GM23338 (cell line): ENCODE data around the gene GNB1. TPM values are rescaled to one million over a fixed set of nuclear protein-coding genes. Genes with fewer than 3 reads are reported as not detected.

Experiments used
- ATAC-seq: fragments of 200-7000 bp; cut with Tn5 transposase; 3 replicates; pipeline ENCODE4 v1.9.1; 2020
- DNase-seq: peaks from one replicate; pipeline ENCODE4 v3.0.0-alpha.2; 2015; ENCODE audit warnings: low spot score
- H2AFZ ChIP-seq: fragments of 200-600 bp; sonication (generic); 2 replicates; pipeline ENCODE4 v1.8.0; 2016; ENCODE audit warnings: antibody characterized with exemption, mild to moderate bottlenecking, moderate library complexity
- H3F3A ChIP-seq: fragments of 200-600 bp; sonication (generic); replicated peaks from 2 replicates; pipeline ENCODE4 v1.8.0; 2017; ENCODE audit warnings: antibody characterized with exemption, mixed run types, low read depth
- H3K27ac ChIP-seq: fragments of 200-600 bp; sonication (generic); 2 replicates; pipeline ENCODE4 v1.6.1; 2016; ENCODE audit warnings: low read depth
- H3K27me3 ChIP-seq: fragments of 200-600 bp; sonication (generic); 2 replicates; pipeline ENCODE4 v1.8.0; 2016; ENCODE audit warnings: mild to moderate bottlenecking, mixed run types, moderate library complexity; ENCODE audit not compliant: insufficient read depth
- H3K36me3 ChIP-seq: fragments of 200-600 bp; sonication (generic); 2 replicates; pipeline ENCODE4 v1.8.0; 2016; ENCODE audit warnings: mild to moderate bottlenecking; ENCODE audit not compliant: insufficient read depth
- H3K4me1 ChIP-seq: fragments of 200-600 bp; sonication (generic); 2 replicates; pipeline ENCODE4 v1.8.0; 2016; ENCODE audit warnings: mild to moderate bottlenecking, moderate library complexity; ENCODE audit not compliant: insufficient read depth
- H3K4me2 ChIP-seq: fragments of 200-600 bp; sonication (generic); 2 replicates; pipeline ENCODE4 v1.7.1; 2017; ENCODE audit warnings: mixed run types
- H3K4me3 ChIP-seq: fragments of 200-600 bp; sonication (generic); 2 replicates; pipeline ENCODE4 v1.6.1; 2016; ENCODE audit warnings: mixed run types
- H3K79me2 ChIP-seq: fragments of 200-600 bp; sonication (generic); replicated peaks from 2 replicates; pipeline ENCODE4 v1.8.0; 2017; ENCODE audit warnings: mild to moderate bottlenecking; ENCODE audit not compliant: insufficient read depth
- H3K9me2 ChIP-seq: fragments of 200-600 bp; sonication (generic); 2 replicates; pipeline ENCODE4 v1.8.0; 2017; ENCODE audit not compliant: insufficient read depth
- H4K20me1 ChIP-seq: fragments of 200-600 bp; sonication (generic); replicated peaks from 2 replicates; pipeline ENCODE4 v1.8.0; 2017; ENCODE audit warnings: mild to moderate bottlenecking; ENCODE audit not compliant: insufficient read depth
- H3K27ac Mint-ChIP-seq: 2 replicates; pipeline ENCODE4 v1.8.0; 2020; ENCODE audit warnings: inconsistent platforms, mild to moderate bottlenecking, moderate library complexity, mixed read lengths
- H3K27me3 Mint-ChIP-seq: 3 replicates; pipeline ENCODE4 v1.8.0; 2022; ENCODE audit warnings: low read depth, mild to moderate bottlenecking, moderate library complexity, mixed read lengths, inconsistent platforms; ENCODE audit not compliant: insufficient read depth, poor library complexity
- H3K36me3 Mint-ChIP-seq: 3 replicates; pipeline ENCODE4 v1.8.0; 2021; ENCODE audit warnings: low read depth, mild to moderate bottlenecking, inconsistent platforms, moderate library complexity, mixed read lengths
- H3K4me1 Mint-ChIP-seq: 3 replicates; pipeline ENCODE4 v1.8.0; 2020; ENCODE audit warnings: mild to moderate bottlenecking, inconsistent platforms, mixed read lengths
- H3K4me3 Mint-ChIP-seq: 3 replicates; pipeline ENCODE4 v1.8.0; 2021; ENCODE audit warnings: moderate library complexity, mild to moderate bottlenecking, inconsistent platforms, mixed read lengths
- H3K9me3 Mint-ChIP-seq: 3 replicates; pipeline ENCODE4 v1.8.0; 2020; ENCODE audit warnings: moderate library complexity, mild to moderate bottlenecking, inconsistent platforms, mixed read lengths
- CREB1 ChIP-seq: fragments of 250-450 bp; sonication (Bioruptor Pico); IDR thresholded peaks from 2 replicates; pipeline ENCODE4 v1.5.0; 2020; ENCODE audit warnings: low read depth, mild to moderate bottlenecking, moderate library complexity
- EZH2 ChIP-seq: fragments of 200-600 bp; sonication (generic); IDR thresholded peaks from one replicate; pipeline ENCODE4 v1.8.0; 2017; ENCODE audit warnings: antibody characterized with exemption, mild to moderate bottlenecking, low read depth; ENCODE audit not compliant: unreplicated experiment
- JUNB ChIP-seq: IDR thresholded peaks from one replicate; pipeline ENCODE4 v1.6.1; 2016; ENCODE audit warnings: antibody characterized with exemption; ENCODE audit not compliant: unreplicated experiment
- NANOG ChIP-seq: IDR thresholded peaks from 2 replicates; pipeline ENCODE4 v1.6.1; 2016; ENCODE audit warnings: antibody characterized with exemption, borderline replicate concordance
- POLR2AphosphoS5 ChIP-seq: IDR thresholded peaks from 2 replicates; pipeline ENCODE4 v1.6.1; 2016; ENCODE audit warnings: antibody characterized with exemption, low read depth
- ZNF114 ChIP-seq: fragments of 250-450 bp; sonication (Bioruptor Pico); IDR thresholded peaks from 2 replicates; pipeline ENCODE4 v1.5.0; 2020; ENCODE audit warnings: mild to moderate bottlenecking, moderate library complexity
- ZNF331 ChIP-seq: fragments of 250-450 bp; sonication (Bioruptor Pico); IDR thresholded peaks from 2 replicates; pipeline ENCODE4 v1.5.0; 2020; ENCODE audit warnings: low read depth, mild to moderate bottlenecking, moderate library complexity
- polyA plus RNA-seq: library from polyadenylated mRNA; unstranded; fragments of >200 nt; fragmentation: Nextera tagmentation; extraction: Ambion mirVana; gene quantifications from 2 replicates; pipeline ENCODE4 v1.2.1, GENCODE V29; 2016
- total RNA-seq: library from RNA; depleted of rRNA; stranded (reverse); fragments of >200 nt; shearing (Covaris generic); gene quantifications from 2 replicates; pipeline ENCODE4 v1.2.3, GENCODE V29; 2014
- TF ChIP-seq, protein P1 (sequence below): fragments of 250-450 bp; sonication (Bioruptor Pico); IDR thresholded peaks from 2 replicates; pipeline ENCODE4 v1.5.0; 2020; ENCODE audit warnings: mild to moderate bottlenecking, moderate library complexity
- TF ChIP-seq, protein P2 (sequence below): IDR thresholded peaks from 2 replicates; pipeline ENCODE4 v1.6.1; 2016; ENCODE audit warnings: antibody characterized with exemption

Gene GNB1
- total and polyA plus RNA-seq, 2 experiments from 2014 or later: 65.4 to 138 TPM

DNA sequence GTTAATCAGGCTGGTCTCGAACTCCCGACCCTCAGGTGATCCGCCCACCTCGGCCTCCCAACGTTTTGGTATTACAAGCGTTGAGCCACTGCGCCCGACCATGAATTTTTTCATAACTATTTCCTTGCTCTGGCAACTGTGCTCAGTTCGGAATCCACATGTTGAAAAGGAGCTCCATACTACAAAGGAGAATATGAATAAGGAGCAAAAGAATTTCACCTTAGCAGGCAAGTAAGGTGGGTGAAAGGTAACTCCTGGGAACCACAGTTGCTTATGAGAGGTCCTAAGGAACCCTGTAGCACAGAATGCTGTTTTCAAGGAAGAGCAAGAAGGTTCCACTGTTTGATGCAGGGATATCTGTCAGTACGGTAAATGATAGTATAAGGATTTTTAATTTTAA lies 82.7 kb downstream of the GNB1 start:
- peaks cover 33% of the 10 kb centered on the region for H3K36me3 ChIP-seq
- Mint-ChIP-seq H3K27ac (no peak overlapping the region), H3K4me1 (no peaks in the 10 kb centered on the region), H3K27me3 (peaks cover 6% of the 10 kb centered on the region), H3K36me3 (peaks cover 56% of the 10 kb centered on the region), H3K9me3 (no peaks in the 10 kb centered on the region), H3K4me3 (no peak overlapping the region)
- H3K27ac ChIP-seq: peak overlapping the region; percentile 78; the same call in 1 of the 2 replicates
- peaks cover 27% of the 10 kb centered on the region for H3K79me2 ChIP-seq
- peaks cover 12% of the 10 kb centered on the region for H4K20me1 ChIP-seq
- DNase-seq (no peak), ATAC-seq (no peak)
- H3K4me3 ChIP-seq: no peak overlapping the region
- H3K9me2 ChIP-seq: no peaks in the 10 kb centered on the region
- no peaks in the 10 kb centered on the region for H3K4me1 ChIP-seq
- H3F3A ChIP-seq: peaks cover 25% of the 10 kb centered on the region
- no peak overlapping the region for H2AFZ ChIP-seq
- no peaks in the 10 kb centered on the region for H3K27me3 ChIP-seq
- H3K4me2 ChIP-seq: no peak overlapping the region
- TF ChIP-seq NANOG (no peak), POLR2AphosphoS5 (no peak), ZNF331 (CRISPR knock-in tag) (no peak), JUNB (no peak), EZH2 (no peak), CREB1 (no peak), ZNF114 (CRISPR knock-in tag) (no peak)
- TF ChIP-seq, protein P1, sequence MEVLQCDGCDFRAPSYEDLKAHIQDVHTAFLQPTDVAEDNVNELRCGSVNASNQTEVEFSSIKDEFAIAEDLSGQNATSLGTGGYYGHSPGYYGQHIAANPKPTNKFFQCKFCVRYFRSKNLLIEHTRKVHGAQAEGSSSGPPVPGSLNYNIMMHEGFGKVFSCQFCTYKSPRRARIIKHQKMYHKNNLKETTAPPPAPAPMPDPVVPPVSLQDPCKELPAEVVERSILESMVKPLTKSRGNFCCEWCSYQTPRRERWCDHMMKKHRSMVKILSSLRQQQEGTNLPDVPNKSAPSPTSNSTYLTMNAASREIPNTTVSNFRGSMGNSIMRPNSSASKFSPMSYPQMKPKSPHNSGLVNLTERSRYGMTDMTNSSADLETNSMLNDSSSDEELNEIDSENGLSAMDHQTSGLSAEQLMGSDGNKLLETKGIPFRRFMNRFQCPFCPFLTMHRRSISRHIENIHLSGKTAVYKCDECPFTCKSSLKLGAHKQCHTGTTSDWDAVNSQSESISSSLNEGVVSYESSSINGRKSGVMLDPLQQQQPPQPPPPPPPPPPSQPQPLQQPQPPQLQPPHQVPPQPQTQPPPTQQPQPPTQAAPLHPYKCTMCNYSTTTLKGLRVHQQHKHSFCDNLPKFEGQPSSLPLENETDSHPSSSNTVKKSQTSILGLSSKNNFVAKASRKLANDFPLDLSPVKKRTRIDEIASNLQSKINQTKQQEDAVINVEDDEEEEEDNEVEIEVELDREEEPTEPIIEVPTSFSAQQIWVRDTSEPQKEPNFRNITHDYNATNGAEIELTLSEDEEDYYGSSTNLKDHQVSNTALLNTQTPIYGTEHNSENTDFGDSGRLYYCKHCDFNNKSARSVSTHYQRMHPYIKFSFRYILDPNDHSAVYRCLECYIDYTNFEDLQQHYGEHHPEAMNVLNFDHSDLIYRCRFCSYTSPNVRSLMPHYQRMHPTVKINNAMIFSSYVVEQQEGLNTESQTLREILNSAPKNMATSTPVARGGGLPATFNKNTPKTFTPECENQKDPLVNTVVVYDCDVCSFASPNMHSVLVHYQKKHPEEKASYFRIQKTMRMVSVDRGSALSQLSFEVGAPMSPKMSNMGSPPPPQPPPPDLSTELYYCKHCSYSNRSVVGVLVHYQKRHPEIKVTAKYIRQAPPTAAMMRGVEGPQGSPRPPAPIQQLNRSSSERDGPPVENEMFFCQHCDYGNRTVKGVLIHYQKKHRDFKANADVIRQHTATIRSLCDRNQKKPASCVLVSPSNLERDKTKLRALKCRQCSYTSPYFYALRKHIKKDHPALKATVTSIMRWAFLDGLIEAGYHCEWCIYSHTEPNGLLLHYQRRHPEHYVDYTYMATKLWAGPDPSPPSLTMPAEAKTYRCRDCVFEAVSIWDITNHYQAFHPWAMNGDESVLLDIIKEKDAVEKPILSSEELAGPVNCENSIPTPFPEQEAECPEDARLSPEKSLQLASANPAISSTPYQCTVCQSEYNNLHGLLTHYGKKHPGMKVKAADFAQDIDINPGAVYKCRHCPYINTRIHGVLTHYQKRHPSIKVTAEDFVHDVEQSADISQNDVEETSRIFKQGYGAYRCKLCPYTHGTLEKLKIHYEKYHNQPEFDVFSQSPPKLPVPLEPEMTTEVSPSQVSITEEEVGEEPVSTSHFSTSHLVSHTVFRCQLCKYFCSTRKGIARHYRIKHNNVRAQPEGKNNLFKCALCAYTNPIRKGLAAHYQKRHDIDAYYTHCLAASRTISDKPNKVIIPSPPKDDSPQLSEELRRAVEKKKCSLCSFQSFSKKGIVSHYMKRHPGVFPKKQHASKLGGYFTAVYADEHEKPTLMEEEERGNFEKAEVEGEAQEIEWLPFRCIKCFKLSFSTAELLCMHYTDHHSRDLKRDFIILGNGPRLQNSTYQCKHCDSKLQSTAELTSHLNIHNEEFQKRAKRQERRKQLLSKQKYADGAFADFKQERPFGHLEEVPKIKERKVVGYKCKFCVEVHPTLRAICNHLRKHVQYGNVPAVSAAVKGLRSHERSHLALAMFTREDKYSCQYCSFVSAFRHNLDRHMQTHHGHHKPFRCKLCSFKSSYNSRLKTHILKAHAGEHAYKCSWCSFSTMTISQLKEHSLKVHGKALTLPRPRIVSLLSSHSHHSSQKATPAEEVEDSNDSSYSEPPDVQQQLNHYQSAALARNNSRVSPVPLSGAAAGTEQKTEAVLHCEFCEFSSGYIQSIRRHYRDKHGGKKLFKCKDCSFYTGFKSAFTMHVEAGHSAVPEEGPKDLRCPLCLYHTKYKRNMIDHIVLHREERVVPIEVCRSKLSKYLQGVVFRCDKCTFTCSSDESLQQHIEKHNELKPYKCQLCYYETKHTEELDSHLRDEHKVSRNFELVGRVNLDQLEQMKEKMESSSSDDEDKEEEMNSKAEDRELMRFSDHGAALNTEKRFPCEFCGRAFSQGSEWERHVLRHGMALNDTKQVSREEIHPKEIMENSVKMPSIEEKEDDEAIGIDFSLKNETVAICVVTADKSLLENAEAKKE (CRISPR knock-in tag): no peak
- TF ChIP-seq, protein P2, sequence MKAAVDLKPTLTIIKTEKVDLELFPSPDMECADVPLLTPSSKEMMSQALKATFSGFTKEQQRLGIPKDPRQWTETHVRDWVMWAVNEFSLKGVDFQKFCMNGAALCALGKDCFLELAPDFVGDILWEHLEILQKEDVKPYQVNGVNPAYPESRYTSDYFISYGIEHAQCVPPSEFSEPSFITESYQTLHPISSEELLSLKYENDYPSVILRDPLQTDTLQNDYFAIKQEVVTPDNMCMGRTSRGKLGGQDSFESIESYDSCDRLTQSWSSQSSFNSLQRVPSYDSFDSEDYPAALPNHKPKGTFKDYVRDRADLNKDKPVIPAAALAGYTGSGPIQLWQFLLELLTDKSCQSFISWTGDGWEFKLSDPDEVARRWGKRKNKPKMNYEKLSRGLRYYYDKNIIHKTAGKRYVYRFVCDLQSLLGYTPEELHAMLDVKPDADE: no peak
